HG03175 (cell line): ENCODE data around the gene RCOR3.
"Not testable (repeated sequence)": the region's sequence is repeated elsewhere in the genome, so short reads cannot be mapped to it uniquely, and the experiment has no call there.

Source experiments
- ATAC-seq: cut with Tn5 transposase; IDR thresholded peaks from one replicate; pipeline ENCODE4 v1.9.1; 2021; ENCODE audit warnings: mild to moderate bottlenecking, moderate library complexity; ENCODE audit not compliant: unreplicated experiment

The RCOR3 gene

GRCh38 chr1:211258756-211259637, at the start of gene RCOR3:
TSS of gene RCOR3 (plus strand) at chr1:211259366. CDS start at chr1:211259561, 195 bp downstream.
- ATAC-seq: peak; percentile 60

- no peak for ATAC-seq
These were observed 49.1 kb upstream of the RCOR3 start for GRCh38 chr1:211210052-211210451.

GRCh38 chr1:211210965-211211364, 48.2 kb upstream of the RCOR3 start:
- no peak for ATAC-seq

- no peak for ATAC-seq
These were observed 45.5 kb upstream of the RCOR3 start for GRCh38 chr1:211213702-211214101.

- no peak for ATAC-seq
These were observed 43.6 kb upstream of the RCOR3 start for GRCh38 chr1:211215577-211215976.

- ATAC-seq: no peak
These were observed 41.8 kb upstream of the RCOR3 start for GRCh38 chr1:211217392-211217791.

- ATAC-seq: not testable (repeated sequence)
These were observed 36.5 kb upstream of the RCOR3 start for GRCh38 chr1:211222469-211223234.

GRCh38 chr1:211228573-211229364, 30.4 kb upstream of the RCOR3 start:
- not testable (repeated sequence) for ATAC-seq

GRCh38 chr1:211229365-211229759, 29.8 kb upstream of the RCOR3 start:
- no peak for ATAC-seq

- ATAC-seq: no peak
These were observed 27.3 kb upstream of the RCOR3 start for GRCh38 chr1:211231873-211232272.

- no peak for ATAC-seq
These were observed 22.4 kb upstream of the RCOR3 start for GRCh38 chr1:211236633-211237320.

GRCh38 chr1:211237579-211237978, 21.6 kb upstream of the RCOR3 start:
- ATAC-seq: no peak

GRCh38 chr1:211240567-211240966, 18.6 kb upstream of the RCOR3 start:
- ATAC-seq: not testable (repeated sequence)

- no peak for ATAC-seq
These were observed 18.1 kb upstream of the RCOR3 start for GRCh38 chr1:211241071-211241470.

- ATAC-seq: not testable (repeated sequence)
These were observed 15.5 kb upstream of the RCOR3 start for GRCh38 chr1:211243639-211244038.

- not testable (repeated sequence) for ATAC-seq
These were observed 12.6 kb upstream of the RCOR3 start for GRCh38 chr1:211246583-211246982.

- ATAC-seq: no peak
These were observed 11.2 kb upstream of the RCOR3 start for GRCh38 chr1:211247921-211248320.

GRCh38 chr1:211249611-211250010, 9.6 kb upstream of the RCOR3 start:
- ATAC-seq: not testable (repeated sequence)

GRCh38 chr1:211257826-211258225, 1.3 kb upstream of the RCOR3 start:
- ATAC-seq: no peak

- ATAC-seq: peak; percentile 38
These were observed 833 bp upstream of the RCOR3 start for GRCh38 chr1:211258310-211258755.
